Ovary (tissue), 3 donors: ENCODE measurements around the gene AEBP2.

ENCODE experiments used
- POLR2A ChIP-seq: fragments of 450-650 bp; IDR thresholded peaks from one replicate; pipeline ENCODE4 v1.6.1; 2017; ENCODE audit warnings: antibody characterized with exemption, mild to moderate bottlenecking, moderate library complexity
- TF ChIP-seq, protein P1 (sequence below), 3 donors: fragments of 450-650 bp in 2 of 3; fragments of 200-600 bp in 1 of 3; IDR thresholded peaks; one replicate each; pipeline versions ENCODE4 v1.5.1 to v1.8.0; 2016 to 2022; ENCODE audit warnings: antibody characterized with exemption in 3 of 3, mild to moderate bottlenecking in 1 of 3
- donor health status: DM: no; HTN: no; CAD: no.

DNA sequence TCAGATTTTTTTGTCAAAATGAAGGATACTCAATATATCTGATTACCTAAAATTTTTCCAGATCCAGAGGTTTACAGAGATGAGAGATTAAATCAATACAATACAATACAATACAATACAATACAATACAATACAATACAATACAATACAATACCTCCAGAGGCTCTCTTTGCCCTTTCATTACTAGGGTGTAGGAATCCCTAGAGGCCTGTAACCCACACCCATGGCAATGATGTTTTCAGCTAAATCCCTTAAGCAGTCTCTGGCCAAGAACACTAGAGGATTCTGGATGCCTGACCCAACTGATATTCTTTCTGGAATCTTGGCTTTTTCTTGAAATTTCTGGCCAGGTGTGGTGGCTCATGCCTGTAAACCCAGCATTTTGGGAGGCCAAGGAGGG is 23.7 kb upstream of the AEBP2 start:
- TF ChIP-seq, protein P1, sequence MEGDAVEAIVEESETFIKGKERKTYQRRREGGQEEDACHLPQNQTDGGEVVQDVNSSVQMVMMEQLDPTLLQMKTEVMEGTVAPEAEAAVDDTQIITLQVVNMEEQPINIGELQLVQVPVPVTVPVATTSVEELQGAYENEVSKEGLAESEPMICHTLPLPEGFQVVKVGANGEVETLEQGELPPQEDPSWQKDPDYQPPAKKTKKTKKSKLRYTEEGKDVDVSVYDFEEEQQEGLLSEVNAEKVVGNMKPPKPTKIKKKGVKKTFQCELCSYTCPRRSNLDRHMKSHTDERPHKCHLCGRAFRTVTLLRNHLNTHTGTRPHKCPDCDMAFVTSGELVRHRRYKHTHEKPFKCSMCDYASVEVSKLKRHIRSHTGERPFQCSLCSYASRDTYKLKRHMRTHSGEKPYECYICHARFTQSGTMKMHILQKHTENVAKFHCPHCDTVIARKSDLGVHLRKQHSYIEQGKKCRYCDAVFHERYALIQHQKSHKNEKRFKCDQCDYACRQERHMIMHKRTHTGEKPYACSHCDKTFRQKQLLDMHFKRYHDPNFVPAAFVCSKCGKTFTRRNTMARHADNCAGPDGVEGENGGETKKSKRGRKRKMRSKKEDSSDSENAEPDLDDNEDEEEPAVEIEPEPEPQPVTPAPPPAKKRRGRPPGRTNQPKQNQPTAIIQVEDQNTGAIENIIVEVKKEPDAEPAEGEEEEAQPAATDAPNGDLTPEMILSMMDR (IDR thresholded peaks at IDR 0.05): no peak
- TF ChIP-seq POLR2A: no peak
